Measurements from ENCODE around the gene TAAR1. TPM values are rescaled to one million over a fixed set of nuclear protein-coding genes. Genes with fewer than 3 reads are reported as not detected.

Gene TAAR1
- polyA plus RNA-seq, 2 of the 4 experiments (the other 2 are of a cell fraction) = not detected

GRCh38 chr6:132623106-132623845 lies 35.7 kb downstream of the TAAR1 start:
- CTCF ChIA-PET = no interaction called here
- no peak overlapping the region for H3K4me2 ChIP-seq
- no peak overlapping the region for H3K27ac ChIP-seq
- no peak overlapping the region for H3K4me3 ChIP-seq
- H3K4me1 ChIP-seq = no peaks in the 10 kb centered on the region
- POLR2A ChIA-PET = no interaction called here
- TF ChIP-seq ZC3H11A (IDR thresholded peaks at IDR 0.05) (no peak), CHD2 (IDR thresholded peaks at IDR 0.05; ENCODE audit: low read length, partially characterized antibody) (no peak), ZNF302 (CRISPR knock-in tag; IDR thresholded peaks at IDR 0.05) (no peak), CEBPB (IDR thresholded peaks at IDR 0.05) (no peak), RCOR1 (IDR thresholded peaks at IDR 0.05; ENCODE audit: low read depth, low read length) (no peak), RAD21 (conservative IDR thresholded peaks at IDR 0.05 in 1 of 2, IDR thresholded peaks at IDR 0.05 in 1 of 2) (no peak), FOSB (CRISPR knock-in tag; IDR thresholded peaks at IDR 0.05) (no peak), NPAS2 (CRISPR knock-in tag; IDR thresholded peaks at IDR 0.05; ENCODE audit: borderline replicate concordance) (no peak), NFE2L2 (conservative IDR thresholded peaks at IDR 0.05; ENCODE audit: low read length) (no peak), RFX5 (IDR thresholded peaks at IDR 0.05) (no peak), TP53 (CRISPR knock-in tag; IDR thresholded peaks at IDR 0.05) (no peak), HOXA7 (CRISPR knock-in tag; IDR thresholded peaks at IDR 0.05) (no peak), JUN (IDR thresholded peaks at IDR 0.05) (no peak)
- H3K9me3 ChIP-seq = peaks cover 4% of the 10 kb centered on the region; the same call in 2 of the 3 replicates
- no peak for DNase-seq (ENCODE audit: low read depth in 1 of 2, low spot score in 1 of 2)
- no peak for ATAC-seq
- no peak for FAIRE-seq
- WGBS (ENCODE audit: missing lambda C conversion rate) = 40% methylated on average over 6 of the region's 6 CpGs

DNA sequence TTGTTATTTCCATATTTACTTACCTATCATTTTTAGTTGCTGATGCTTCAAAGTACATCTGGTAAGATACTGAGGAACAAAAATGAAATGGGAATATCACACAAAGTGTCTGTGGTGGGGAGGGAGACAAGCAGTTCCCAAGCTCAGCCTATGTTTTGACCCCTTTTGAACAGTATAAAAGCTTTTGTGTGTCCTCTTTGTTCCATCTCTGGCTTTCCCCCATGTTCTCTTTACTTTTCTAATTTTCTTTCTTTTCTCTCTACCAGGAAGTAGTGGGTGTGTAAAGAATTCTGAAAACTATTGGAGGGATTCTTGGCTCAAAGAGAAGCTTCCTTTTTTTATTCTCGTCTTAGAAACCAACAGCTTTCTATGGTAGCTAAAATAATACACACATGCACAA lies 42.3 kb downstream of the TAAR1 start:
- 39% methylated on average over 1 of the region's 1 CpG for WGBS (ENCODE audit: missing lambda C conversion rate)
- Histone ChIP-seq H3K4me1 (no peaks in the 10 kb centered on the region), H3K4me2 (no peak overlapping the region), H3K9me3 (no peaks in the 10 kb centered on the region), H3K27ac (no peak overlapping the region), H3K4me3 (no peak overlapping the region)
- FAIRE-seq (no peak), DNase-seq (ENCODE audit: low read depth in 1 of 2, low spot score in 1 of 2) (no peak), ATAC-seq (no peak)
- TF ChIP-seq RNF2 (IDR thresholded peaks at IDR 0.05; ENCODE audit: borderline replicate concordance, low read depth) (no peak), BHLHE40 (IDR thresholded peaks at IDR 0.05; ENCODE audit: low read depth, low read length) (no peak), ZNF302 (CRISPR knock-in tag; IDR thresholded peaks at IDR 0.05) (no peak), ZSCAN20 (CRISPR knock-in tag; IDR thresholded peaks at IDR 0.05) (no peak), MAZ (IDR thresholded peaks at IDR 0.05; ENCODE audit: borderline replicate concordance, low read depth, low read length) (no peak), KDM5A (IDR thresholded peaks at IDR 0.05) (no peak), POLR2AphosphoS2 (conservative IDR thresholded peaks at IDR 0.05; ENCODE audit: low read length) (no peak), JUN (IDR thresholded peaks at IDR 0.05) (no peak), CTCF (IDR thresholded peaks at IDR 0.05) (no peak), PBX3 (IDR thresholded peaks at IDR 0.05) (no peak), KDM1A (IDR thresholded peaks at IDR 0.05; ENCODE audit: low read depth) (no peak), SMC3 (IDR thresholded peaks at IDR 0.05) (no peak)
- POLR2A ChIA-PET = no interaction called here
- CTCF ChIA-PET = no interaction called here
